ENCODE data around the gene ATP2B2.

Gene ATP2B2

DNA sequence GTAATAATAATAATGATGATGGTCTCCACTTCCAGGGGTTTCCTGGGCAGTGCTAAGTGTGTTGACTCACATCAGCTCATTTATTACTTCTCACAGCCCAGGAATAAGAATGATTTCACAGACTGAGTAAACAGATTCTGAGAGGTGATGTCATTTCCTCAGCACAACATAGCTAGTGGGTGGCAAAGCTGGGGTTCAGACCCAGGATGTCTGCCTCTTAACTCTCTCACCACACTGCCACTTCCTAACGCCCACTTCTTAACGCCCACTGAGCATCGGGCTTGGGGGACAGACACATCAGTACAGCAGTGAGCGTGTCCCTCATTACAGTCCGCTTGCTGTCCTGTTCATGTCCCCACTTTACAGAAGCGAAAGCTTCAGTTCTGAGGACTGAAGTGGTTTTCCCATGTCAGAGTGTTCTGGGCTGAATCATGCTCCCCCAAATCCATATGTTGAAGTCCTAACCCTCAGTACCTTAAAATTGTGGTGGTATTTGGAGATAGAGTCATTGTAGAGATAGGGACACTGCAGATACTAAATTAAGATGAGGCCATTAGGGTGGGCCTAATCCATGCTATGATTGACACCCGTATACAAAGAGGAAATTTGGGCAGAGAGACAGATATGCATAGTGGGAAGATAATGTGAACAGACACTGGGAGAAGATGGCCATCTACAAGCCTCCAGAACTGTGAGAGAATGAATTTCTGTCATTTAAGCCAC is 68.0 kb downstream of the ATP2B2 start:
- in situ Hi-C loops (cut with MboI; ENCODE audit: low pct_unique_long_range_greater_than_20kb, low sequenced_read_pairs, unreplicated experiment), result no loop called here
- TF ChIP-seq, protein P1, sequence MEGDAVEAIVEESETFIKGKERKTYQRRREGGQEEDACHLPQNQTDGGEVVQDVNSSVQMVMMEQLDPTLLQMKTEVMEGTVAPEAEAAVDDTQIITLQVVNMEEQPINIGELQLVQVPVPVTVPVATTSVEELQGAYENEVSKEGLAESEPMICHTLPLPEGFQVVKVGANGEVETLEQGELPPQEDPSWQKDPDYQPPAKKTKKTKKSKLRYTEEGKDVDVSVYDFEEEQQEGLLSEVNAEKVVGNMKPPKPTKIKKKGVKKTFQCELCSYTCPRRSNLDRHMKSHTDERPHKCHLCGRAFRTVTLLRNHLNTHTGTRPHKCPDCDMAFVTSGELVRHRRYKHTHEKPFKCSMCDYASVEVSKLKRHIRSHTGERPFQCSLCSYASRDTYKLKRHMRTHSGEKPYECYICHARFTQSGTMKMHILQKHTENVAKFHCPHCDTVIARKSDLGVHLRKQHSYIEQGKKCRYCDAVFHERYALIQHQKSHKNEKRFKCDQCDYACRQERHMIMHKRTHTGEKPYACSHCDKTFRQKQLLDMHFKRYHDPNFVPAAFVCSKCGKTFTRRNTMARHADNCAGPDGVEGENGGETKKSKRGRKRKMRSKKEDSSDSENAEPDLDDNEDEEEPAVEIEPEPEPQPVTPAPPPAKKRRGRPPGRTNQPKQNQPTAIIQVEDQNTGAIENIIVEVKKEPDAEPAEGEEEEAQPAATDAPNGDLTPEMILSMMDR (IDR thresholded peaks at IDR 0.05; ENCODE audit: extremely low read depth, insufficient read depth, missing control alignments), result no peak
- DNase-seq (ENCODE audit: low spot score), result peak; percentile 71

DNA sequence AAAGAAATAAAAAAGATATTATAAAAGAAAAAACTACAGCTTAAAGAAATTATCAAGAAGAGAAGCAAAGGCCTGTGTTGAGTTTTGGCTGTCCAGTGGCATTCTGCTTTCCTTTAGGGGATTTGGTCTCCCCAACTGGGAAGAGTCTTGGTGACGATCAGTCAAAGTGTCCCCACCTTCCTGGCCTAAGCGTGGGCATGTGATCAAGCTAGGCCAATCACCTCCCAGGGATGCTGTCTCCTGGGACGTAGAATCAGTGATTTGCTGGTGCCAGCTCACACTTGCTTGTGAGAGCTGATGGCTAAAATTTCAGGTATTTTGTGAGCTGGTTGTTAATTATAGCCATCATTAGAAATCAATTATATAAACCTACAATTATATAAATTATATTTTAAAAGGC is 69.5 kb downstream of the ATP2B2 start:
- TF ChIP-seq, protein P1 (IDR thresholded peaks at IDR 0.05; ENCODE audit: extremely low read depth, insufficient read depth, missing control alignments), result no peak
- in situ Hi-C loops (cut with MboI; ENCODE audit: low pct_unique_long_range_greater_than_20kb, low sequenced_read_pairs, unreplicated experiment), result no loop called here
- no peak for DNase-seq (ENCODE audit: low spot score)

DNA sequence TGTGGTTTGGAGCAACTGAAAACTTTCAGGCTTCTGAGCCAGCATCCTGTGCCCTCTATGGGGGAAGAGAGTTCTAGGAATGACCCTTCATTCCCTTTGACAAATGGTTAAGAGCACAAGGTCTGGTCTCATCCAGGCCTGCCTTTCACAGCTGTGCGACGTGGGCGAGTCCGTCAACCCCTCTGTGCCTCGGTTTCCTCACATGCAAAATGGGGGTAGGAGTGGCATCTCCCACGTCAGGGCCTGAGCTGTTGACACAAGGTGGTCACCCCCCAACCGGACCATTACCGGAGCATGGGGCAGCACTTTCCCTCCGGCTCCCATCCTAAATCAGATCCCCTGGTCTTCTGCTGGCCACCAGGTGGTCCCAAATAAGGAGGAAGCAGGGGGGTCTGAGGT is 70.4 kb downstream of the ATP2B2 start:
- TF ChIP-seq, protein P1 (IDR thresholded peaks at IDR 0.05; ENCODE audit: extremely low read depth, insufficient read depth, missing control alignments), result no peak
- DNase-seq (ENCODE audit: low spot score), result no peak
- in situ Hi-C loops (cut with MboI; ENCODE audit: low pct_unique_long_range_greater_than_20kb, low sequenced_read_pairs, unreplicated experiment), result no loop called here

DNA sequence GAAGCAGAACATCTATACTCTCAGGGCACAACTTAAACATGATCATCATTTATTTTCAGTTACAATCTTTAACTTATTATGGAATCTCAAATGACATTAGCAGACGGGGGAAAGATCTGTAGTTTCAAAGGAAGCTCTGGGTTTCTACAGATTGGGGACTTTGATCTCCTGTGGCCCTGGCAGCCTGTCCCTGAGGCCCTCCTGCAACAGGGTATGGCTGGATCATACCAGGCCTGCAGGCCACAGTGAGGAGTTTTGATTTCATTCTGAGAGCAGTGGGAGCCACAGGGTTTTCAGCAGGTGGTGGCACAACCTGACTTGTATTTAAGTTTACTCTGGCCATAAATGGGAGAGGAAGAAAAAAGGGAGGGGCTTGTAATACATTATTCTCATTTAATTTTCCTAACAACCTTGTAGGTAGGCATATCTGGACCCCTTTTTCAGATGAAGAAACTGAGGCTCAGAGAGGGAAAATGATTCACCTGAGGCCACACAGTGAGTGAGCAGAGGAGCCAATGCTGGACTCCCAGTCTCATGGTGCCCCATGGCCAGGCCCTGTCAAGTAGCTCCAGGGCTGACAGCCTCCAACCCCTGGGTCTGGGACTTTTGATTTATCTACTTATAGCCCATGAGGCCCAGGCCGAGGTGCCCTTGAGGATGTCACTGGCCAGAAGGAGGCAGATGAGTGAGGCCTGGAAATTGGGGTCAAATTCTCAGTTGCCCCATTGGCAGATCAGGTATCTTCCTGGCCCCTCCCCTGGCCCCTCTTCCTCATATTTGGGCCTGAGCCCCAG is 71.0 kb downstream of the ATP2B2 start:
- no peak for DNase-seq (ENCODE audit: low spot score)
- TF ChIP-seq, protein P1 (IDR thresholded peaks at IDR 0.05; ENCODE audit: extremely low read depth, insufficient read depth, missing control alignments), result no peak
- in situ Hi-C loops (cut with MboI; ENCODE audit: low pct_unique_long_range_greater_than_20kb, low sequenced_read_pairs, unreplicated experiment), result no loop called here

DNA sequence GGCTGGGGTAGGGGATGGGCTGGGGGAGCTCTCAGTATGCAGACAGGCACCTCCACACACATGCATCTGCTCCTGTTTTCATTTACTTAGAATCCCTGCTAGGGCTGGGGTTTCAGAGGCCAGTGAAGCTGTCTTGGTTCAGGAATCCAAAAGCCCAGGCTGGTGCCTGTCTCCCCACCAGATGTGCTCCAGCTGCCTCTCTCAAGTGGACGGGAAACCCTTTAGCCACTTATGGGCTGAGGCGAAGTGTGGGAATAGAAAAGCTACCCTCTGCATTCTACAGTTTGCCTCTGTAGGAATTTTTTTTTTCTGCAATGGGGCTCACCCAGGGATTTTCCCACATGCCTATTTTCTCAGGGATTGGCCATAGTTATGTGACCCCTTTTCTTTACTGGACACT is 72.5 kb downstream of the ATP2B2 start:
- in situ Hi-C loops (cut with MboI; ENCODE audit: low pct_unique_long_range_greater_than_20kb, low sequenced_read_pairs, unreplicated experiment), result no loop called here
- DNase-seq (ENCODE audit: low spot score), result no peak
- TF ChIP-seq, protein P1 (IDR thresholded peaks at IDR 0.05; ENCODE audit: extremely low read depth, insufficient read depth, missing control alignments), result no peak

DNA sequence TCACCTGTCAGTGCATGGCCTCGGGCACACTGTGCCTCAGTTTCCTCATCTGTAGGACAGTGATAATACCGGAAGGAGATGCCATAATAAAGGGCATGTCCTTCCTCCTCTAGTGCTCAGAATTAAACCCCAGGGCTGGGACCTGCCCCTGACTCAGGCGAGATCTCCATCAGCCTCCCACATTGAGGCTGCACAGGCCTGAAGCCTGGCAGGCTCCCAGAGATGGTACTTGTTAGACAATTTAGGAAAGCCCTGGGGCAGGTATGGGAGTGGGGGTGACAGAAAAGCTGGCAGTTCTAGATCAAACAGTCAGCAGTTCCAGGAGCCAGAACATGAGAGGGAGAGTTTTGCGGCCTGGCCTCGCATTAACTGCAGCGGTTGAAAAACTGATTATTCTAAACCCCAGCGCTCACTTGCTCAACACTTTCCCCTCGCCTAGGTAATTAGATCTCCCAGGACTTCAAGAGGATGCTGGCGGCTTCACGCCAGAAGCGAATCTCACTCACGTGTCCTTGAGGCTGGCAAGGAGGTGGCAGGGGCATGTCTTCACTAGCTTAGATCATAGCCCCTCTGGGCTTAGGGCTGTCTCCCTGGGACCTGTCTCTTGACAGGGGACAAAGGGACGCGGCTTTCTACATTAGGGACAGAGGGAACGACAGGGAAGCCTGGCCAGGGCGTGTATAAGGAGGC is 73.1 kb downstream of the ATP2B2 start:
- TF ChIP-seq, protein P1 (IDR thresholded peaks at IDR 0.05; ENCODE audit: extremely low read depth, insufficient read depth, missing control alignments), result no peak
- in situ Hi-C loops (cut with MboI; ENCODE audit: low pct_unique_long_range_greater_than_20kb, low sequenced_read_pairs, unreplicated experiment), result no loop called here

More for the DNA sequence above, 73.1 kb downstream of the ATP2B2 start:
- no peak for DNase-seq (ENCODE audit: low spot score)

Measured in GM13977 (cell line).